ENCODE results near the gene ZFYVE28.

DNA sequence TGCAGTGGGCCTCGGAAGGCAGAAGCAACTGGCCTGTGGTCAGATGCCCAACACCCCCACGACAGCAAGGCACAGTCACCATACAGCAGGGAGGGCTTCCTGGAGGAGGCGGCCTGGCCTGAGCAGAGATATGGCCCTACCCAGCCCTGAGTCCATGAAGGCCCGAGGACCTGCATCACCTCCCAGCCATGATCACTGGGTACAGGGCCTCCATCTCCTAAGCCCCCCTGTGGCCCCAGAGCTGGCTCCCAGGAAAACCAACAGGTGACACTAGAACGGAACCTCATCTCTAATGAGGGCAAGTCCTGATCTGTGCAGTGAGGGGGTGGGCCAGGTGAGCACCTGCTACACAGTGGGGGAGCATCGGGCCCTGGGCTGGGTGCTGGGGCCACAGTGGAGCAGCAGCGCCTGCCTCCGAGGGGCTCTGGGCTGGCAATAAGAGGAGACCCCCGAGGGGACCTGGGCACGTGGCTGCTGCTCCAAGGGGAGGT lies 130.3 kb downstream of the ZFYVE28 start:
- TF ChIP-seq POU2F2 (IDR thresholded peaks at IDR 0.05; ENCODE audit: low read depth, low read length) (no peak), TAF1 (IDR thresholded peaks at IDR 0.05; ENCODE audit: low read depth, low read length) (no peak), POLR2AphosphoS5 (IDR thresholded peaks at IDR 0.05; ENCODE audit: low read depth, low read length) (no peak), PAX5 (IDR thresholded peaks at IDR 0.05; ENCODE audit: insufficient read depth, low read length, severe bottlenecking) (no peak)
